VCaP (cell line): ENCODE results near the gene PGS1.

Source experiments
- H3K27ac ChIP-seq: fragments of 450-650 bp; 2 replicates; pipeline ENCODE4 v1.5.1; 2017
- CTCF ChIP-seq: fragments of 450-650 bp; conservative IDR thresholded peaks from 2 replicates; pipeline ENCODE4 v1.5.1; 2017; ENCODE audit warnings: mild to moderate bottlenecking, moderate library complexity

PGS1 gene

GRCh38 chr17:78454346-78454745 lies 75.9 kb downstream of the PGS1 start:
- no peak overlapping the region for H3K27ac ChIP-seq
- TF ChIP-seq CTCF = no peak

GRCh38 chr17:78458091-78458490 lies 79.6 kb downstream of the PGS1 start:
- no peak overlapping the region for H3K27ac ChIP-seq
- no peak for TF ChIP-seq CTCF

- H3K27ac ChIP-seq = no peak overlapping the region
- TF ChIP-seq CTCF = no peak
Measured at GRCh38 chr17:78458736-78459335, 80.4 kb downstream of the PGS1 start.

- TF ChIP-seq CTCF = no peak
- H3K27ac ChIP-seq = no peak overlapping the region
Measured at GRCh38 chr17:78459696-78460095, 81.2 kb downstream of the PGS1 start.

GRCh38 chr17:78460176-78460675 lies 81.8 kb downstream of the PGS1 start:
- no peak for TF ChIP-seq CTCF
- H3K27ac ChIP-seq = no peak overlapping the region

- TF ChIP-seq CTCF = no peak
- no peak overlapping the region for H3K27ac ChIP-seq
Measured at GRCh38 chr17:78460951-78461798, 82.7 kb downstream of the PGS1 start.

GRCh38 chr17:78461799-78462053 lies 83.3 kb downstream of the PGS1 start:
- H3K27ac ChIP-seq = no peak overlapping the region
- TF ChIP-seq CTCF = no peak
